ENCODE results near the gene FLT3LG. TPM values are rescaled to one million over a fixed set of nuclear protein-coding genes. Genes with fewer than 3 reads are reported as not detected.

Gene FLT3LG
- total RNA-seq, 4 donors from 2014 or later, result 5.5 to 11.5 (median 10.4) TPM

DNA sequence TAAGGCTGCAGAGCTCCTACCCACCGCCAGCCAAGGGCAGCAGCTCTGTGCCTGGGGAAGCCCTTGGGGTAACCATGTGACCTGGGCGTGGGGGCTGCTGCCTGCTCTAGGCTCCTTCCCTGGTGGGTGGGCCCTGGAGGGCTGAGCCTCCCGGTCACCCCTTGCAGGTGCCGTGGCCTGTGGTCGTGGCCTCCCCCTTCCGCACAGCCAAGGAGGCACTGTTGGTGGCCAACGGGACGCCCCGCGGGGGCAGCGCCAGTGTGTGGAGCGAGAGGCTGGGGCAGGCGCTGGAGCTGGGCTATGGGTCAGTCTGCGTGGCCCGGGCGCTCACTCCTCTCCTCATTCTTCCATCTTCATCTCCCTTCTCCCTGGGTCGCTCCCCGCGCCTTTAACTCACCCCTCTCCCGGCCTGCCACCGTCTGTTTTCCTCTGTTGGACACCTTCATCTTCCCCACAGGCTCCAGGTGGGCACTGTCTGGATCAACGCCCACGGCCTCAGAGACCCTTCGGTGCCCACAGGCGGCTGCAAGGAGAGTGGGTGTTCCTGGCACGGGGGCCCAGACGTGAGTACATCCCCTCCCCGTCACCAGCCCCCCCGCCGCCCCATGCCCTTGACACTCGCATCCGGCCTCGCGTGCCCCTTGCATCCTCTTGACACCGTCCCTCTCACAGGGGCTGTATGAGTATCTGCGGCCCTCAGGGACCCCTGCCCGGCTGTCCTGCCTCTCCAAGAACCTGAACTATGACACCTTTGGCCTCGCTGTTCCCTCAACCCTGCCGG, 9.9 kb upstream of the FLT3LG start:
- no peak overlapping the region for H3K4me3 ChIP-seq
- no peaks in the 10 kb centered on the region for H3K9me3 ChIP-seq
- no peaks in the 10 kb centered on the region for H3K27me3 ChIP-seq
- TF ChIP-seq, protein P1, sequence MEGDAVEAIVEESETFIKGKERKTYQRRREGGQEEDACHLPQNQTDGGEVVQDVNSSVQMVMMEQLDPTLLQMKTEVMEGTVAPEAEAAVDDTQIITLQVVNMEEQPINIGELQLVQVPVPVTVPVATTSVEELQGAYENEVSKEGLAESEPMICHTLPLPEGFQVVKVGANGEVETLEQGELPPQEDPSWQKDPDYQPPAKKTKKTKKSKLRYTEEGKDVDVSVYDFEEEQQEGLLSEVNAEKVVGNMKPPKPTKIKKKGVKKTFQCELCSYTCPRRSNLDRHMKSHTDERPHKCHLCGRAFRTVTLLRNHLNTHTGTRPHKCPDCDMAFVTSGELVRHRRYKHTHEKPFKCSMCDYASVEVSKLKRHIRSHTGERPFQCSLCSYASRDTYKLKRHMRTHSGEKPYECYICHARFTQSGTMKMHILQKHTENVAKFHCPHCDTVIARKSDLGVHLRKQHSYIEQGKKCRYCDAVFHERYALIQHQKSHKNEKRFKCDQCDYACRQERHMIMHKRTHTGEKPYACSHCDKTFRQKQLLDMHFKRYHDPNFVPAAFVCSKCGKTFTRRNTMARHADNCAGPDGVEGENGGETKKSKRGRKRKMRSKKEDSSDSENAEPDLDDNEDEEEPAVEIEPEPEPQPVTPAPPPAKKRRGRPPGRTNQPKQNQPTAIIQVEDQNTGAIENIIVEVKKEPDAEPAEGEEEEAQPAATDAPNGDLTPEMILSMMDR (IDR thresholded peaks at IDR 0.05), result no peak
- TF ChIP-seq POLR2A (IDR thresholded peaks at IDR 0.05; ENCODE audit: low read depth), result no peak
- no peak for TF ChIP-seq EP300 (IDR thresholded peaks at IDR 0.05)
- no peak for TF ChIP-seq POLR2AphosphoS5 (IDR thresholded peaks at IDR 0.05)
- H3K36me3 ChIP-seq, result peaks cover 4 to 80% (median 46%) of the 10 kb centered on the region in 4 donors
- intact Hi-C loops (cut with DNase I), result no loop called here
- no peak overlapping the region for H3K27ac ChIP-seq (replicated peaks in 1 of 4)
- DNase-seq (ENCODE audit: extremely low spot score), result no peak
- 93% methylated on average over 32 of the region's 39 CpGs for WGBS
- peaks cover 6 to 10% (median 8%) of the 10 kb centered on the region in 4 donors for H3K4me1 ChIP-seq

DNA sequence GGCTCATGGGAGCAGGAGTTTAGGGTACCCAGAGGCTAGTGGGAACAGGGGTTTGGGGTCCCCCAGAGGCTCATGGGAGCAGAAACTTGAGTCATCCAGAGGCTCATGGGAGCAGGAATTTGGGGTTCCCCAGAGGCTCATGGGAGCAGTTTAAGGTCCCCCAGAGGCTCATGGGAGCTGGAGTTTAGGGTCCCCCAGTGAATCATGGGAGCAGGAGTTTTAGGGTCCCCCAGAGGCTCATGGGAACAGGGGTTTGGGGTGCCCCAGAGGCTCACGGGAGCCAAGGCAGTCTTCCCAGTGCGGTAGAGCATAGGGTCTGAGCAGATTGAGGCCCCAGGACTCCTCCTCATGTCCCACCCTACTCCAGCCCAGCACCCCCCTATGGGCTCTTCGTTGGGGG, 8.6 kb upstream of the FLT3LG start:
- DNase-seq (ENCODE audit: extremely low spot score), result no peak
- Histone ChIP-seq H3K4me1 (peaks cover 16 to 21% (median 20%) of the 10 kb centered on the region in 4 donors), H3K9me3 (no peaks in the 10 kb centered on the region), H3K36me3 (peaks cover 4 to 80% (median 35%) of the 10 kb centered on the region in 4 donors), H3K27me3 (no peaks in the 10 kb centered on the region), H3K4me3 (no peak overlapping the region), H3K27ac (replicated peaks in 1 of 4) (no peak overlapping the region)
- intact Hi-C loops (cut with DNase I), result no loop called here
- WGBS, result 95% methylated on average over 3 of the region's 3 CpGs
- TF ChIP-seq, protein P1 (IDR thresholded peaks at IDR 0.05), result no peak
- no peak for TF ChIP-seq EP300 (IDR thresholded peaks at IDR 0.05)
- no peak for TF ChIP-seq POLR2A (IDR thresholded peaks at IDR 0.05; ENCODE audit: low read depth)
- TF ChIP-seq POLR2AphosphoS5 (IDR thresholded peaks at IDR 0.05), result no peak

DNA sequence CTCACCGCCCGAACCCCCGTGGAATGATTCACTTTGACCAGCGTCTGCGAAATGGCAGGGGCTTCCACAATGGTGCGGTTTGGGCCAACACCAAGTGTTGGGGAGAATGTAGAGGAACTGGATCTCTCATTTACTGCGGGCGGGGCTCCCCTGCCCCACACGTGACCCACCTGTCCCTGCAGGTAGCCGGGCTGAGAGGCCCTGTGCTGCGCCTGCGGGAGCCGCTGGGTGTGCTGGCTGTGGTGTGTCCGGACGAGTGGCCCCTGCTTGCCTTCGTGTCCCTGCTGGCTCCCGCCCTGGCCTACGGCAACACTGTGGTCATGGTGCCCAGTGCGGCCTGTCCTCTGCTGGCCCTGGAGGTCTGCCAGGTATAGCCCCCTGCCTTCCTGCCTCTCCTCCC, 5.8 kb upstream of the FLT3LG start:
- intact Hi-C loops (cut with DNase I), result no loop called here
- Histone ChIP-seq H3K36me3 (peaks cover 4 to 60% (median 27%) of the 10 kb centered on the region in 4 donors), H3K27me3 (no peaks in the 10 kb centered on the region)

DNA sequence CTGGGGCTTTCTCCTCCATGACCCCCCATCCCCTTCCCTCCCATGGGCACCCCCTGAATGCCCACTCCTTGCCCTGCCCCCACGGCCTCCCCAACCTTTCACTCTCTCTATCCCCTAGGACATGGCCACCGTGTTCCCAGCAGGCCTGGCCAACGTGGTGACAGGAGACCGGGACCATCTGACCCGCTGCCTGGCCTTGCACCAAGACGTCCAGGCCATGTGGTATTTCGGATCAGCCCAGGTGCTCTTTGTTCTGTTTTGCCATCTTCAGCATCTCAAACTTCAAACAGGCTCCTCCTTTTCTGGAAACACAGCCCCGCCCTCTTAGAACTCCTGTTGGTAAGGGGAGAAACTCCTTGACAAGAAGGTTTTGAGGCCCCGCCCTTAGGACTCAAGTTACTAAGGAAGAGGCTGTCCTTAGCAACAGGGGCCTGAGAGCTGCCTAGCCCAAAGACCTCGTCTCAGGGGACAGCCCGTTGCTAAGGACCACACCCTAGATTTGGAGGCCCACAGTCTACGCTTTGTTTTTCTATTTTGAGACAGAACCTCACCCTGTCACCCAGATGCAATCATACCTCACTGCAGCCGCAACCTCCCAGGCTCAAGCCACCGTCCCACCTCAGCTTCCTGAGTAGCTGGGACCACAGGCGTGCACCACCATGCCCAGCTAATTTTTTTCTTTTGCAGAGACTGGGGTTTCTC, 5.1 kb upstream of the FLT3LG start:
- intact Hi-C loops (cut with DNase I), result no loop called here
- H3K4me3 ChIP-seq, result no peak overlapping the region
- H3K9me3 ChIP-seq, result no peaks in the 10 kb centered on the region
- peak; percentile 95 for DNase-seq (ENCODE audit: extremely low spot score)
- no peaks in the 10 kb centered on the region for H3K27me3 ChIP-seq
- peaks cover 4 to 57% (median 24%) of the 10 kb centered on the region in 4 donors for H3K36me3 ChIP-seq
- peak; percentile 36 to 69 for TF ChIP-seq POLR2AphosphoS5 (IDR thresholded peaks at IDR 0.05)
- TF ChIP-seq EP300 (IDR thresholded peaks at IDR 0.05), result no peak
- TF ChIP-seq POLR2A (IDR thresholded peaks at IDR 0.05; ENCODE audit: low read depth), result no peak
- TF ChIP-seq, protein P1 (IDR thresholded peaks at IDR 0.05), result no peak
- 49% methylated on average over 9 of the region's 15 CpGs for WGBS
- peak overlapping the region; percentile 51 to 77 (median 63) for H3K27ac ChIP-seq (replicated peaks in 1 of 4)
- H3K4me1 ChIP-seq, result peaks cover 29 to 35% (median 32%) of the 10 kb centered on the region in 4 donors

More for the DNA sequence above, 5.8 kb upstream of the FLT3LG start:
- Histone ChIP-seq H3K9me3 (no peaks in the 10 kb centered on the region), H3K27ac (replicated peaks in 1 of 4) (peak overlapping the region; percentile 48 to 77 (median 63)), H3K4me1 (peaks cover 22 to 28% (median 26%) of the 10 kb centered on the region in 4 donors), H3K4me3 (no peak overlapping the region)
- 89% methylated on average over 16 of the region's 19 CpGs for WGBS
- TF ChIP-seq, protein P1 (IDR thresholded peaks at IDR 0.05), result no peak
- no peak for TF ChIP-seq POLR2A (IDR thresholded peaks at IDR 0.05; ENCODE audit: low read depth)
- no peak for TF ChIP-seq POLR2AphosphoS5 (IDR thresholded peaks at IDR 0.05)
- no peak for TF ChIP-seq EP300 (IDR thresholded peaks at IDR 0.05)
- no peak for DNase-seq (ENCODE audit: extremely low spot score)

Data from esophagus muscularis mucosa (tissue), 4 donors.